Ishikawa (cell line): ENCODE measurements around the gene PTTG1.

Source experiments
- CEBPB ChIP-seq: IDR thresholded peaks from 2 replicates; pipeline ENCODE4 v1.6.1; 2012
- CREB1 ChIP-seq: IDR thresholded peaks from 2 replicates; pipeline ENCODE4 v1.6.1; 2012; ENCODE audit warnings: low read depth
- EP300 ChIP-seq: IDR thresholded peaks from 2 replicates; pipeline ENCODE4 v1.6.1; 2012; ENCODE audit warnings: borderline replicate concordance
- FOXM1 ChIP-seq: IDR thresholded peaks from 2 replicates; pipeline ENCODE4 v1.6.1; 2012; ENCODE audit warnings: low read depth, borderline replicate concordance
- NFIC ChIP-seq: IDR thresholded peaks from 2 replicates; pipeline ENCODE4 v1.6.1; 2012
- RAD21 ChIP-seq: IDR thresholded peaks from 2 replicates; pipeline ENCODE4 v1.6.1; 2012; ENCODE audit warnings: low read depth
- REST ChIP-seq: IDR thresholded peaks from 2 replicates; pipeline ENCODE4 v1.6.1; 2012; ENCODE audit warnings: low read depth, mild to moderate bottlenecking
- TAF1 ChIP-seq: IDR thresholded peaks from 2 replicates; pipeline ENCODE4 v1.6.1; 2012; ENCODE audit warnings: low read depth, mild to moderate bottlenecking
- TEAD4 ChIP-seq: IDR thresholded peaks from 2 replicates; pipeline ENCODE4 v1.6.1; 2012
- USF1 ChIP-seq: IDR thresholded peaks from 2 replicates; pipeline ENCODE4 v1.6.1; 2012
- YY1 ChIP-seq: IDR thresholded peaks from 2 replicates; pipeline ENCODE4 v1.6.1; 2012; ENCODE audit warnings: low read depth
- ZBTB7A ChIP-seq: IDR thresholded peaks from 2 replicates; pipeline ENCODE4 v1.6.1; 2012; ENCODE audit warnings: low read depth
- TF ChIP-seq, protein P1 (sequence below): IDR thresholded peaks from 2 replicates; pipeline ENCODE4 v1.6.1; 2012

DNA sequence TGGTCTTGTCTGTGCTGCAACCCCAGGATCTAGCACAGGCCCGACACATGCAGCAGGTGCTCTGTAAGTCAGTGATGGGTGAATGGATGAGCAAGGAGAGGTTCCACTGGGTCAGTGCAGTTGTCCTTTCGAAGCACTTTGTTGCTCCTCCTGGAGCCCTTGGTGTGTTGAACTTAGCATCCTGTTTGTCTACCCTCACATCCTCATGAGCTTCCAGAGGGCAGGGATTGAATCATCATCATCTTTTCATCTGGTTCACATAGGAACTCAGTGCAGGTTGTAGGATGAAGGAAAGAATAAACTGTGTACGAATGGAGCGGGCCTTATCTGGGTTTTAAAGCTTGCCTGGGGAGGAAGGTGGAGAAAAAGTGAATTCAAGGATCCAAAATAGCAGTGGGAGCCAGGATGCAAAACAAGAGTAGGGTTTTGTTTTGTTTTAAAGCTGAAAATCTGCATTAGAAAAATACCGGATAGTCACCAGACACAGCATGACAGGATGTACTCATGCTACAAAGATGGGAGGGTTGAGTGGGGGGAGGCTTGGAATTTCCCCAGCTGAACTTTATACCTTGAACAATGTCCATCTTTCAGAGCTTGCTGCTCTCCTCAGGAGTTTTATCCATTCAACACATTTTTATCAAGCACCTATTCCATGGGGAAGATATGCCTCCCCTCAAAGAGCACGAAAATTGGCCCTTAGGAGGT lies 55.8 kb downstream of the PTTG1 start:
- TF ChIP-seq TAF1 (no peak), REST (no peak), YY1 (no peak), RAD21 (no peak), TEAD4 (no peak), CEBPB (no peak), ZBTB7A (no peak), FOXM1 (no peak), EP300 (no peak), CREB1 (no peak), NFIC (no peak), USF1 (no peak)
- TF ChIP-seq, protein P1, sequence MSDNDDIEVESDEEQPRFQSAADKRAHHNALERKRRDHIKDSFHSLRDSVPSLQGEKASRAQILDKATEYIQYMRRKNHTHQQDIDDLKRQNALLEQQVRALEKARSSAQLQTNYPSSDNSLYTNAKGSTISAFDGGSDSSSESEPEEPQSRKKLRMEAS: no peak
